ENCODE data around the gene TOGARAM1. TPM values are rescaled to one million over a fixed set of nuclear protein-coding genes. Genes with fewer than 3 reads are reported as not detected.

Gene TOGARAM1, protein sequence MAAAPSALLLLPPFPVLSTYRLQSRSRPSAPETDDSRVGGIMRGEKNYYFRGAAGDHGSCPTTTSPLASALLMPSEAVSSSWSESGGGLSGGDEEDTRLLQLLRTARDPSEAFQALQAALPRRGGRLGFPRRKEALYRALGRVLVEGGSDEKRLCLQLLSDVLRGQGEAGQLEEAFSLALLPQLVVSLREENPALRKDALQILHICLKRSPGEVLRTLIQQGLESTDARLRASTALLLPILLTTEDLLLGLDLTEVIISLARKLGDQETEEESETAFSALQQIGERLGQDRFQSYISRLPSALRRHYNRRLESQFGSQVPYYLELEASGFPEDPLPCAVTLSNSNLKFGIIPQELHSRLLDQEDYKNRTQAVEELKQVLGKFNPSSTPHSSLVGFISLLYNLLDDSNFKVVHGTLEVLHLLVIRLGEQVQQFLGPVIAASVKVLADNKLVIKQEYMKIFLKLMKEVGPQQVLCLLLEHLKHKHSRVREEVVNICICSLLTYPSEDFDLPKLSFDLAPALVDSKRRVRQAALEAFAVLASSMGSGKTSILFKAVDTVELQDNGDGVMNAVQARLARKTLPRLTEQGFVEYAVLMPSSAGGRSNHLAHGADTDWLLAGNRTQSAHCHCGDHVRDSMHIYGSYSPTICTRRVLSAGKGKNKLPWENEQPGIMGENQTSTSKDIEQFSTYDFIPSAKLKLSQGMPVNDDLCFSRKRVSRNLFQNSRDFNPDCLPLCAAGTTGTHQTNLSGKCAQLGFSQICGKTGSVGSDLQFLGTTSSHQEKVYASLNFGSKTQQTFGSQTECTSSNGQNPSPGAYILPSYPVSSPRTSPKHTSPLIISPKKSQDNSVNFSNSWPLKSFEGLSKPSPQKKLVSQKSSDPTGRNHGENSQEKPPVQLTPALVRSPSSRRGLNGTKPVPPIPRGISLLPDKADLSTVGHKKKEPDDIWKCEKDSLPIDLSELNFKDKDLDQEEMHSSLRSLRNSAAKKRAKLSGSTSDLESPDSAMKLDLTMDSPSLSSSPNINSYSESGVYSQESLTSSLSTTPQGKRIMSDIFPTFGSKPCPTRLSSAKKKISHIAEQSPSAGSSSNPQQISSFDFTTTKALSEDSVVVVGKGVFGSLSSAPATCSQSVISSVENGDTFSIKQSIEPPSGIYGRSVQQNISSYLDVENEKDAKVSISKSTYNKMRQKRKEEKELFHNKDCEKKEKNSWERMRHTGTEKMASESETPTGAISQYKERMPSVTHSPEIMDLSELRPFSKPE (N-terminal part only)
- polyA plus RNA-seq (2013, experiment 1 of 2; ENCODE audit: insufficient read length) = 7.7 TPM
- polyA plus RNA-seq (2013, experiment 2 of 2; ENCODE audit: insufficient read length) = 6.1 TPM

DNA sequence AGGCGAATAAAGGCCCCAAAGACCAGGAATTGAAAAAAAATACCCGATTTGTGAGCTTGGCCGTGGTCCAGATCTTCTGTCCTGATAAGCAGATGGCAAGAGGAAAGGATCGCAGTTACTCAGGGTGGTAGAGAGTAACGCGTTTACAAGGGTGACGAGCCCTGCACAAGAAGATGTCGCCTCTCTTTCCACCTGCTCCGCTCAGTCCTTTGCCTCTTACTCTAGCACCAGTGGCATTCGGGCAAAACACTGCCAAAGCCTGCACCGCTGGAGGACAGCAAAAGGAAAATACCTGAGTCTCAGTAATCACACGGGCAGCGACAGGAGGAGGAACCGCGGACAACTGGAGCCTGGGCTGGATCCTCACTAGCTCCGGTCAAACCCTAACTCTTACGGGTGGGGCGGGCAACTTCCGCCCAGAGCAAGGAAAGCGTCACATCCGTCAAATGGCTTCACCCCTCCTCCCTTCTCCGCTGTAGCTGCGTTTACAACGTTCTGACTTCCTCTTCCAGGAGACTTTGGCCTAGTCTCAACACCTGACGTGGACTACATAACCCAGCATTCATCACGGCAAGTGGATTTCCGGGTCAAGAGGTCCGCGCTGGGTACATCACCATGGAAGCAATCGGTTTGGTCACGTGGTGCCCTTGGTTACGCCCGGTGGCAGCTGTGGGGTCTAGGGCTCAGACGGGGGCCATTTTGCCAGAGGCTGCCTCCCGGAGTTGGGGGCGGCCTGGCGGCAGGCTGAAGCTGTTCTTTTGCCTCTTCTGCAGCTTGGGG lies at the start of gene TOGARAM1, which contains the start of gene KLHL28:
Gene TOGARAM1, plus strand, starts transcription at position 637 of the 780 bp plus-strand sequence. CDS start 232 bp downstream, outside the sequence.
Gene KLHL28, minus strand, starts transcription at position 394 of the 780 bp plus-strand sequence. CDS start 16,019 bp downstream, outside the sequence.
- DNase-seq = peak; percentile 100

DNA sequence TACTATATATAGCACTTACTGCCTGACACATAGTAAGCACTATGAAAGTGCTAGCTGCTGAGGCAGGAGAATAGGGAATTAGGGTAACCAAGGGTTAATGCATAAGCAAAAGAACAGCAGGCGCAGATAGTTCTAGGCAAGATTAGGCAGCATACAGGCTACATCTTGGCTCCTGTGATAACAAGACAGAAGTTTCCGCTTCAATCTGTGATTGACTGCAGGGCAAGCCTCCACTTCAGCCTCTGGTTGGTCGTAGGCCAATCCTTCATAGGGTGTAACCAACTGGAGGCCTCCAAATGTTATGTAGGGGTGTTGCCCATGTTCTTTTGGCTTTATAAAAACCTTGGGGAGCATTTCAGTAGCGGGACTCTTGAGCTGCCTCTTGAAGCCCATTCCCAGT lies 47.1 kb upstream of the TOGARAM1 start:
- no peak for DNase-seq

DNA sequence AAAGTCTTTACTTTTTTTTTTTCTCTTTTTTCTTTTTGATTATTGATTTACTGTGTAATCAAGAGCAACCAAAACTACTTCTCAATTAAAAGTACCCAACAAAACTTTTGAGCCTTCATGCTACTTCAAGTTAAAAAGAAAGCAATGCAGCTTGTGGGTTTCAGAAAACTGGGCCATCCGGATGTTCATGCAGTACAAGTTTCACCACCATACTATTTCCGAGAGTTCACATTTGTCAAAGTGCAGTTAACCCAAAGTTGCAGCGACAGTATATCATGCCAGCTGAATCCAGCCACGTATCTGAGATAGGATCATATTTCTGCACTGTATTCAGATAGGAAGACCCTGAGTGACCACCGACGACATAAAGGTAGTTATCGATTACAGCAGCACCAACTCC lies 33.2 kb upstream of the TOGARAM1 start:
- DNase-seq = no peak

DNA sequence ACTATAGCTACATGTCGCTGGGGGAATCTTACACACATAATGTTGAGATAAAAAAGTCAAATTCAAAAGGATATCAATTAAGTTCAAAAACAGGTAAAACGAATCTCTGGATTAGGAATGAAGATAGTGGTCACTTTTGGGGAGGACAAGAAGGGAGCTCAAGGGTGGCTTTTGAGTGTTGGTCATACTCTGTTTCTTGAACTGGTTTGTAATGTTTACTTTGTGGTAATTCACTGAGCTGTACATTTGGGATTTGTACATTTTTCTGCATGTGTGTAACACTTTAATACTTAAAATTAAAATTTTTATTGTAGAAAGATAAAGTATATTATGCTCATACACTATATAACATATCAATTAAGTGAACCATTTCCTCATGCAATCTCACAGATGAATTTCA lies 26.8 kb upstream of the TOGARAM1 start:
- DNase-seq = no peak

DNA sequence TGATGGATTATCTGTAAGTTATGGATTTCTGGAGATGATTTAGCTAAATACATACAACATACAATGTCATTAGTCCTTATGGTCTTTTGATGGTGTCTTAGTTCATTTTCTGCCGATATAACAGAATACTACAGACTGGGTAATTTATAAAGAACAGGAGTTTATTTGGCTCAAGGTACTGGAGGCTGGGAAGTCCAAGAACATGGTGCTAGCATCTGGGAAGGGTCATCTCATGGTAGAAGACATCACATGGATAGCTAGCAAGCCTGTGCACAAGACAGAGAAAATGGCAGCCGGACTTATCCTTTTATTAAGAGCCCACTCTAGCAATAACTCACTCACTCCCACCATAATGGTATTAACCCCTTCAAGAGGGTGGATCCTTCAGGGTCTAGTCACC lies 24.4 kb upstream of the TOGARAM1 start:
- DNase-seq = no peak

DNA sequence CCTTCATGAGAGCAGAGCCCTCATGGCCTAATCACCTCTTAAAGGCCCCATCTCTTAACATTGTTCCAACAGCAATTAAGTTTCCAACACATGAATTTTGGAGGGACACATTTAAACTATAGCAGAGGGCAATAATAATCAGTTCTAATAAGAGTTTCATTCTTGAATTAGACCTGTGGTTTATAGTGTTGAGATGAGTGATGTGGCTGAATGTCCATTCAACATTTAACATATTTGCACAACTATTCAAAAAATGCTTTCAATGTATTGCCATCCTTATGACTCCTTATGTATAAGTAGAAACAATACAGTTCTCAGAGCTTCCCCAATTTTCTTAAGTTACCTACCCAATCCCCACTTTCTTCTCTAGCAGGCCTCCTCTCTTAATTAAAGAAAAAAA lies 21.8 kb upstream of the TOGARAM1 start:
- peak; percentile 26 for DNase-seq

DNA sequence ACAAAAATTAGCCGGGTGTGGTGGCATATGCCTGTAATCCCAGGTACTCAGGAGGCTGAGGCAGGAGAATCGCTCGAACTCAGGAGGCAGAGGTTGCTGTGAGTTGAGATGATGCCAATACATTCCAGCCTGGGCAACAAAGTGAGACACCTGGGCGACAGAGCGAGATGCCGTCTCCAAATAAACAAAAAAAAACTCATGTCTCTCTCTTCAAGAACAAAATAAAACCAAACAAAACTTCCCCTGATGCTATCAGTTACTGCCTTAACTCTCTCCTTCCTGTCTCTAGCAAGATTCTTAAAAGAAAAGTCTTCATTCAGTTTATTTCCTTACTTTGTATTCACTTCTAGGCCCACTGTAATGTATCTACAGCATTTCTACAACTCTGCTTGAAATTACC lies 21.0 kb upstream of the TOGARAM1 start:
- DNase-seq = no peak

DNA sequence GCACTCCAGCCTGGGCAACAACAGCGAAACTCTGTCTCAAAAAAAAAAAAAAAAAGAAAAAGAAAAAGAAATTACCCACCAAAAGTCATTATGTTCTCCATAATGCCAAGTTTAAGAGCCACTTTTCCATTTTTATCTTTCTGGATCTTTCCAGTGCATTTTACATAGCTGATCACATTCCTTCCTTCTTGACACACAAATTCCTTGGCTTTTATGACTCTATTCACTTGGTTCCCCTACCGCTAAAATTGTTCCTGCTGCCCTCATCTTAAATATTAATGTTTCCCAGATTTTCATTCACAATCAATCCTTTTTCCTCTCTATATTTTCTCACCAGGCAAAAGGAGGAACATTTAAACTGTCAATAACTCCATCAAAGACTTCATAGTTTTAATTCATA lies 20.4 kb upstream of the TOGARAM1 start:
- DNase-seq = peak; percentile 19

DNA sequence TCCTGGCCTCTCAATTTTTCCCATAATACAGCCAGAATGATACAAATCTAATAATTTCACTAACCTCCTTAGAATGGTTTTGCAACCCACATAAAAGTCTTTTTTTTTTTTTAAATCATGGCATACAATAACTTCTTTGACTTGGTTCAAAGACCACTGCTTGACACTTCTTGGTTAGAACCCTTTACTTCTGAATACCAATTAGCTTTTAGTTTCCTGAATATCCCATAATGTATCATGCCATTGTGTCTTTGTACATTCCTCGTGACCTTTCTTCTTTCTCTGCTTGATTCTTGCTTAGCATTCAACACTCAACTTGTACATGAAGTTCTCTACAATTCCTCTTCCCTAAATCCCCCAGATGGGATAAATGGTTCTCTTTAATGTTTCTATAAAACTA lies 19.6 kb upstream of the TOGARAM1 start:
- no peak for DNase-seq

DNA sequence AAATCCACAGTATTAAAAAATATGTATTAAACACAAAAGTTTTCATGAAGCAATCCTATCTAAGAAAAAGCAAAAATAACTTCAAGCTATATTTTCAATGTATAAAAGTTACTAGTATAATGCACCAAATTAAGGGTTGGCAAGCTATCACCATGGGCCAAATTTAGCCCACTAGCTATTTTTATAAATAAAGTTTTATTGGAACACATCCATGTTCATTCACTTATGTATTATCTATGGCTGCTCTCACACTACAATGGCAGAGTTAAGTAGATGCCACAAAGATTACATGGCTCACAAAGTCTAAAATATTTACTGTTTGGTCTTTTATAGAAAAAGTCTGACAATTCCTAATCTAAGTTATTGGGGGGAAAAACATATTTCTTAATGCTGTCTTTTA lies 17.9 kb upstream of the TOGARAM1 start:
- no peak for DNase-seq

DNA sequence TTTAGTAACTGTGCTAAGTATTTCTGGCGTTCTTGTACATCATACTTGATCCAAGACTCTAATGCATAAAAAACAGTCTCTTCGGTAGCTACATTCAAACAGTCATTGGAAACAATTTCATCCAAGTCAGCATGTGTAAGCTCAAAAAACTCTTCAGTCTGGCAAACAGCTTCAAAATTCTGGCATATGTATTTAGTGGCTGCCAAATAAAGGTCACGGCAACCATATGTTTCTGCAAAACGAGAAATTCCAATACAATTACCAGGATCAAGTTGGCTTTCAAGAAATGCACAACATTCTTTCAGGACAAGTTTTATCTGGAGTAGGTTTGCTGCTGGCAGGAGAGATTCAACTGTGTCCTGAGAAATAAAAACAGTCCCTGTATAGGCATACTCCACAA lies 16.7 kb upstream of the TOGARAM1 start:
- peak; percentile 77 for DNase-seq

DNA sequence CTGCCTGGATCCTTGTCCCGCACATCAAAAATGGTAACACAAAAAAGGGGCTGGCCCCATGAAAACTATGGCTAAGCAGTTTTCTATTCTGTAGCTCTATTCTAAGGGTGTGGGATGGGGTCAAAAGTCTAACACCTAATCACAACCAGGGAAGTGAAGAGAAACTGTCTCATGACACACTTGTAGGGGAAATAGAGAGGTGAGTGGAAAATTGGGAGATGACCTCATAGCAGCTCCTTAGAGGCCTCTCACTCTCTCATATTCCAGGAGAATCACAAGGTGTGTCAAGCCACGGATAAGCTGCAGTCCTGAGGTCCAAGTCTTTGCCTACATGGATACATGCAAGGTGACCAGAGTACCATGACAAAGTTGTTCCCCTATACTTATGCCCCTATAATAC lies 10.9 kb upstream of the TOGARAM1 start:
- no peak for DNase-seq

DNA sequence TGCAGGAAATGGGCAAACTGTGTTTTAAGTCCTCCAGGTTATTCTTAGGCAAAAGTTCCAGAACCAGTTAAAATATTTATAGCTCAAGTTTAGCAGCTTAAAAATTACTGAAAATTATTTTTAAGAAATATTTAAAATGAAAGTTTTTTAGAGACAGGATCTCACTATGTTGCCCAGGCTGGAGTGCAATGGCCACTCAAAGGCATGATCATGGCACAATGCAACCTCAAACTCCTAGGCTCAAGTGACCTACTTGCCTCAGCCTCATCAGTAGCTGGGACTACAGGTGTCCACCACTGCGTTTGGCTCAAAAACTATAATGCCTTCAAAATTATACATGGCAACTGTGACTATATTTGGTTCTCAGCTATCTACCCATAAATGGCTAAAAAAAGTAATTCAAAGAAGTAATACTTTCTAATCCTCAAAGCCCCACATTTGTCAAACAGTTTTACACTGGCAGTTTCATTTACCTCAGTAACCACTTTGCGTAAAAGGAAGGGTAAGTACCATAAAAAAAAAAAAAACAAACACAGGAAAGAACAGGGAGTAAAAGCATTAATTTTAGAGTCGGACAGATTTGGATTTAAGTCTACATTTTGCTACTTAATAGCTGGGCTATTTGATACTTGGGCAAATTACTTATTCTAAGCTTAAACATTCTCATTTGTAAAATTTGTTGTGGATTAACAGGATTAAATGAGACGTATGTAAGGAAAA lies 9.4 kb upstream of the TOGARAM1 start:
- no peak for DNase-seq

DNA sequence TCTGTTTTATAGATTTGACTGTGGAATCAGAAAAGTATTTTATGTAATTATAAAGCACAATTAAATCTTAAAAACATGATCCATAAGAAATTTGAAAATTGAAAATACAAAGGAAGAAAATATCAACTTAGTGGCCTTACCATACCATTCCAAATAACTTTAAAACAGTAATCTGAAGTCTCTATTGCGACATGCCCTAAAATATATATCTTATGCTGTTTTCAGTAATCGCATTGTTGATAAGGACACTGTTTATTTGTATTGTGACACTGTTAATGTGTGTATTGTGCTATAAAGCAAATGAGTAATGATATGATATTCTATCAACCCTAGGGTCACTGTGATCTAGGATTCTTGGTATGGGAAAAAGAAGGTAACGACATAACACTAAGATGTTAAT lies 7.2 kb upstream of the TOGARAM1 start:
- no peak for DNase-seq

DNA sequence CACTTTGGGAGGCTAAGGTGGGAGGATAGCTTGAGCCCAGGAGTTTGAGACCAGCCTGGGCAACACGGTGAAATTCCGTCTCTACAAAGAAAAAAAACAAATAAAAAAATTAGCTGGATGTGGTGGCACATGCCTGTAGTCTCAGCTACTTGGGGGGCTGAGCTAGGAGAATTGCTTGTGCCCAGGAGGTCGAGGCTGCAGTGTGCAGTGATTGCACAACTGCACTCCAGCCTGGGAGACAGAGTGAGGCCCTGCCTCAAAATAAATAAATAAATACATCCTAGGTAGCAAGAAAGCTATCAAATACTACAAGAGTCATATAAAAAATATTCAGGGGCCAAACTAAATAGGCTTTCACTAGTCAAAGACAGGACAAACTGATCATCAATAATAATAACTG lies 6.5 kb upstream of the TOGARAM1 start:
- DNase-seq = no peak

DNA sequence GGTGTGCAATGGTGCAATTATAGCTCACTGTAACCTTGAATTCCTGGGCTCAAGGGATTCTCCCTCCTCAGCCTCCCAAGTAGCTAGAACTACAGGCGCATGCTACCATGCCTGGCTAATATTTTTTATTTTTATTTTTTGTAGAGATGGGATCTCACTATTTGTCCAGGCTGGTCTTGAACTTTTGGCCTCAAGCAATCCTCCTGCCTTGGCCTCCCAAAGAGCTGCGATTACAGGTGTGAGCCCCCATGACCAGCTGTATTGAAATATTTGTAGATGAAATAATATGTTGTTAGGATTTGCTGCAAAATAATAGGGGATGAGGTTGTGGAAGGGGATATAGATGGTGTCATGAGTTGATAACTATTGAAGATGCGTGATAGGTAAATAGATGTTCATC lies 5.1 kb upstream of the TOGARAM1 start:
- DNase-seq = no peak

DNA sequence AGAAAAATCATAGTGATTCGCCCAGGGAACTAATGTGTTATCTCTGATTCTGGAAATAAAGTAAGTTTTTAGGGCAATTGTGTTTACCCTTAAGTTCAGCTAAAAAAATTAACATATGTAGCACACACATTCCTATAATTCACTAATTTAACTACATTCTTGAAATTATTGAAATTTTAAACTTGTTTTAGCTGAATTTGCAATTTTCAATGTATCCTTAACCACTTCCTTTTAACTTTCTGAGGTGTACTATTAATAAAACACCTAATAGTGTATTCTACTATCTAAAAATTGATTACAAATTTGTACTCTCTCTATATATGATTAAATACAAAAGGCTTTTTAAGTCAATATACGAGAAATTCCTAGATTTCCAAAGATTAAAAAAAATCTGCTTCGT lies 2.5 kb upstream of the TOGARAM1 start:
- DNase-seq = no peak

DNA sequence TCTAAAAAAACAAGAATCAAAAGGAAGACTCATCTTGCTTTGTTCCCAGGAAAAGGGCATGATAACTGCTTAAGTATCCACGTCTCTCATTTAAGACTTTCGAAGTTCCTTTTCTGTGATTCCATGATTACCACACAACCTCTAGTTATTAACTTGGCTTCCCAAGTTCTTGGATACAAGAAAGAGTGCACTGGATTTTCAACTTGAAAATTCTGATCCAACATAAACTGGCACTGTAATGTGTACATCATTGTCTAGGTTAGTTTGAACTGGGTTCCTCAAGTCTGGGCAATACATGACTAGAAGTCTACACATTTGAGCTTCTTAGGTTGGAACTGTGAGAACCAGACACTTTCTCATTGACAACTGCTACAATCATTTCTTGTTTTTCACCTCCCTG lies 1.8 kb upstream of the TOGARAM1 start:
- DNase-seq = no peak

DNA sequence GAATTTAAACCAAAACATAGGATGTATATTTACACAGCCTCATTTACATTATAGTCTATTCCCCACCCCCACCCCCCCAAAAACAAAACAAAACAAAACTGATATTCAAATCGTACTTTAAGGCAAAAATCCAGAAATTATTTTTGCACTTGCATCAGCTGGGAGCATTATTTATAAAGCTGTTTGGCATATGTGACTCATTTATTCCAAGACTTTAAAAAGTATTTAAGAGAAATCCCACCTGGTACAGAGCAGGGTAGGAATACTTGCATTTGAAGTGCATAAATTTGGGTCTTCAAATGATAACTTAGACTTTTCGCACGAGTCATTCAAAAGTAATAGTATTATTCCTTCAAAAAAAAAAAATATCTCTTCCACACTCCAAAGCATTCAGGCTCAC lies 1.3 kb upstream of the TOGARAM1 start:
- DNase-seq = no peak

DNA sequence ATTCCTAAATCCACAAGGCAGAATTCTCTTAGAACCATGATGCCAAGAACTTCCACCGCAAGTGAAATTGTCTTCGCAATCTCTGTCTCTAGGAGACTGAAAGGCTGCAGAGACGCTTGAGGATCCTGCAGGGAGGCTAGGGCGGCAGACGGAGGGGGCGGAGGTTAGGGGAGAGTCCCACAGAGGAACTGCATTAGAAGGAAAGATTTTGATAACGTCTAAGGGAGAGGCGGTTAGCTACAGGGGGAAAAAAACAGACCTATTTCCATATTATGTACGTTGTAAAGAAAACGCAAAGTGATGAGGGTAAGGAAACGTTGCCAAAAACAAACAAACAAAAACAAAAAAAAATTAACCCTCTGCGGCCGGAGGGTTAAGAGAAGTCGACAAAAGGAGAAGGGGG lies 838 bp upstream of the TOGARAM1 start:
- DNase-seq = peak; percentile 56

Measured in fibroblast of skin of back (primary cell).